PFSK-1 (cell line): ENCODE results near the gene GPR108.

Source experiments
- POLR2AphosphoS5 ChIP-seq: IDR thresholded peaks from 2 replicates; pipeline ENCODE4 v1.6.1; 2012; ENCODE audit warnings: low read depth, mild to moderate bottlenecking, control low read depth, low read length, moderate library complexity
- TF ChIP-seq, protein P1 (sequence below), 2 experiments: IDR thresholded peaks; 2 replicates each; pipeline versions ENCODE4 v1.6.1 to v1.8.0; 2011 to 2012; ENCODE audit warnings: low read depth in 2 of 2, low read length in 2 of 2, control low read depth in 1 of 2, inconsistent platforms in 1 of 2, mild to moderate bottlenecking in 1 of 2, moderate library complexity in 1 of 2; ENCODE audit not compliant: insufficient read depth in 1 of 2

DNA sequence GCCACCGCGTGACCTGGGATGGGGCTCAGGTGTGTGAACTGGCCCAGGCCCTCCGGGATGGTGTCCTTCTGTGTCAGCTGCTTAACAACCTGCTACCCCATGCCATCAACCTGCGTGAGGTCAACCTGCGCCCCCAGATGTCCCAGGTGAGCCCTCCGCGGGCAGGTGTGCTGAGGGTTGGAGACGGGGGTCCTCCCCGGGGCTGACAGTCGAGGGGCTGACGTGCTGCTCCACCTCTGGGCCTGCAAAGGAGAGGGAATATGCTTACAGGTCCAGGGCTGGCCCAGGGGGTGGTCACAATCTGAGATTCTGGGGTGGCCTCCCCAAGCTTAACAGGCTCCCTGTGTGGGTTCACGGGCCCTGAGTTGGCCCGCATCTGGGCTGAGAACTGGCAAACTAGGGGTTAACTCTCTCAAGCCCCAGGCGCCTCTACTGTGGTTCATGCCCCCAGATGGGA lies 35.5 kb upstream of the GPR108 start:
- TF ChIP-seq POLR2AphosphoS5, result no peak
- TF ChIP-seq, protein P1, sequence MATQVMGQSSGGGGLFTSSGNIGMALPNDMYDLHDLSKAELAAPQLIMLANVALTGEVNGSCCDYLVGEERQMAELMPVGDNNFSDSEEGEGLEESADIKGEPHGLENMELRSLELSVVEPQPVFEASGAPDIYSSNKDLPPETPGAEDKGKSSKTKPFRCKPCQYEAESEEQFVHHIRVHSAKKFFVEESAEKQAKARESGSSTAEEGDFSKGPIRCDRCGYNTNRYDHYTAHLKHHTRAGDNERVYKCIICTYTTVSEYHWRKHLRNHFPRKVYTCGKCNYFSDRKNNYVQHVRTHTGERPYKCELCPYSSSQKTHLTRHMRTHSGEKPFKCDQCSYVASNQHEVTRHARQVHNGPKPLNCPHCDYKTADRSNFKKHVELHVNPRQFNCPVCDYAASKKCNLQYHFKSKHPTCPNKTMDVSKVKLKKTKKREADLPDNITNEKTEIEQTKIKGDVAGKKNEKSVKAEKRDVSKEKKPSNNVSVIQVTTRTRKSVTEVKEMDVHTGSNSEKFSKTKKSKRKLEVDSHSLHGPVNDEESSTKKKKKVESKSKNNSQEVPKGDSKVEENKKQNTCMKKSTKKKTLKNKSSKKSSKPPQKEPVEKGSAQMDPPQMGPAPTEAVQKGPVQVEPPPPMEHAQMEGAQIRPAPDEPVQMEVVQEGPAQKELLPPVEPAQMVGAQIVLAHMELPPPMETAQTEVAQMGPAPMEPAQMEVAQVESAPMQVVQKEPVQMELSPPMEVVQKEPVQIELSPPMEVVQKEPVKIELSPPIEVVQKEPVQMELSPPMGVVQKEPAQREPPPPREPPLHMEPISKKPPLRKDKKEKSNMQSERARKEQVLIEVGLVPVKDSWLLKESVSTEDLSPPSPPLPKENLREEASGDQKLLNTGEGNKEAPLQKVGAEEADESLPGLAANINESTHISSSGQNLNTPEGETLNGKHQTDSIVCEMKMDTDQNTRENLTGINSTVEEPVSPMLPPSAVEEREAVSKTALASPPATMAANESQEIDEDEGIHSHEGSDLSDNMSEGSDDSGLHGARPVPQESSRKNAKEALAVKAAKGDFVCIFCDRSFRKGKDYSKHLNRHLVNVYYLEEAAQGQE (IDR thresholded peaks at IDR 0.05; ENCODE audit: insufficient read depth in 1 of 2, low read depth in 2 of 2, low read length in 2 of 2), result no peak
